ENCODE results near the gene PLK3.
A peak's percentile ranks its signal among the peaks of the same experiment; 100 is the strongest.
"Not testable (repeated sequence)": the region's sequence is repeated elsewhere in the genome, so short reads cannot be mapped to it uniquely, and the experiment has no call there.

The PLK3 gene

GRCh38 chr1:44788120-44788860 lies 11.9 kb upstream of the PLK3 start, which contains the start of gene BEST4:
TSS of gene BEST4 (minus strand) at chr1:44788170. CDS start at chr1:44787705, 465 bp downstream.
- no peak for DNase-seq

GRCh38 chr1:44790968-44791801 lies 9.0 kb upstream of the PLK3 start:
- peak; percentile 14 for DNase-seq

- peak; percentile 19 for DNase-seq
Observed at GRCh38 chr1:44792736-44793502, 7.3 kb upstream of the PLK3 start.

GRCh38 chr1:44797886-44798285 lies 2.3 kb upstream of the PLK3 start:
- DNase-seq: not testable (repeated sequence)

GRCh38 chr1:44798481-44799365 lies 1.5 kb upstream of the PLK3 start:
- DNase-seq: no peak

GRCh38 chr1:44801491-44802305 lies 1.5 kb downstream of the PLK3 start:
- DNase-seq: no peak

GRCh38 chr1:44802306-44803061 lies 2.3 kb downstream of the PLK3 start:
- no peak for DNase-seq

GRCh38 chr1:44803062-44803311 lies 2.8 kb downstream of the PLK3 start:
- no peak for DNase-seq

- no peak for DNase-seq
Observed at GRCh38 chr1:44803312-44804095, 3.3 kb downstream of the PLK3 start.

GRCh38 chr1:44805311-44806024 lies 5.3 kb downstream of the PLK3 start:
- no peak for DNase-seq

- DNase-seq: no peak
Observed at GRCh38 chr1:44806025-44806703, 6.0 kb downstream of the PLK3 start.

GRCh38 chr1:44806704-44807363 lies 6.7 kb downstream of the PLK3 start, which contains the start of gene DYNLT4:
TSS of gene DYNLT4 (minus strand) at chr1:44807351. CDS start at chr1:44806668, 683 bp downstream.
- no peak for DNase-seq

- DNase-seq: peak; percentile 94
Observed at GRCh38 chr1:44807364-44808062, 7.3 kb downstream of the PLK3 start.

GRCh38 chr1:44808063-44808937 lies 8.1 kb downstream of the PLK3 start, which contains the start of gene BTBD19:
TSS of gene BTBD19 (plus strand) at chr1:44808523. CDS start at chr1:44808821, 298 bp downstream.
- peak; percentile 88 for DNase-seq

- DNase-seq: peak; percentile 90
Observed at GRCh38 chr1:44808938-44809917, 9.1 kb downstream of the PLK3 start.
